Heart right ventricle (tissue), 16 donors: ENCODE results near the gene HDAC1. TPM values are rescaled to one million over a fixed set of nuclear protein-coding genes. Genes with fewer than 3 reads are reported as not detected.

Experiments used
- ATAC-seq, 8 donors: fragments of 200-7000 bp; cut with Tn5 transposase; one replicate each; pipeline ENCODE4 v1.9.1; 2020; ENCODE audit warnings: mild to moderate bottlenecking in 8 of 8, moderate library complexity in 8 of 8, moderate number of reproducible peaks in 1 of 8
- DNase-seq, 2 donors: peaks; one replicate each; pipeline ENCODE4 v3.0.0-alpha.2; 2020
- H3K27ac ChIP-seq, 10 donors: fragments of 200-600 bp; sonication (generic) in 2 of 10; one replicate each; pipeline versions ENCODE4 v1.5.0 to v1.8.0; 2020 to 2022; ENCODE audit warnings: mild to moderate bottlenecking in 3 of 10
- H3K27me3 ChIP-seq, 7 donors: fragments of 200-600 bp; one replicate each; pipeline ENCODE4 v1.8.0; 2021 to 2022; ENCODE audit warnings: mild to moderate bottlenecking in 2 of 7
- H3K36me3 ChIP-seq, 9 donors: fragments of 200-600 bp; sonication (generic) in 1 of 9; one replicate each; pipeline versions ENCODE4 v1.5.0 to v1.8.0; 2020 to 2022; ENCODE audit warnings: mild to moderate bottlenecking in 2 of 9
- H3K4me1 ChIP-seq, 9 donors: fragments of 200-600 bp; sonication (generic) in 1 of 9; one replicate each; pipeline versions ENCODE4 v1.5.0 to v1.8.0; 2020 to 2022; ENCODE audit warnings: mild to moderate bottlenecking in 4 of 9
- H3K4me3 ChIP-seq, 10 donors: fragments of 200-600 bp; sonication (generic) in 2 of 10; one replicate each; pipeline versions ENCODE4 v1.5.0 to v1.8.0; 2020 to 2022; ENCODE audit warnings: mild to moderate bottlenecking in 7 of 10, moderate library complexity in 2 of 10
- H3K9me3 ChIP-seq, 11 donors: fragments of 200-600 bp in 10 of 11; sonication (generic) in 2 of 11; one replicate each; pipeline versions ENCODE4 v1.5.0 to v1.8.0; 2013 to 2022; ENCODE audit warnings: mild to moderate bottlenecking in 2 of 11, control low read depth in 1 of 11, moderate library complexity in 1 of 11
- WGBS, 2 donors: extraction: QIAGEN DNeasy Blood & Tissue Kit; methylation state at CpG; one replicate each; pipeline ENCODE4 v1.1.7; 2013; ENCODE audit warnings: inconsistent platforms in 1 of 2; 5-methylcytosine and 5-hydroxymethylcytosine counted together
- intact Hi-C, 10 donors: fragments of 100-400 bp; cut with DNase I; formaldehyde crosslinking; loops; one replicate each; pipeline versions ENCODE4 v1.11.1 to v1.14.2; 2022
- polyA plus RNA-seq, 2 donors: library from polyadenylated mRNA; stranded (reverse); fragments of 200-250 nt; gene quantifications; one replicate each; pipeline ENCODE4 v1.2.3, GENCODE V29; 2013
- total RNA-seq, 10 donors: library from RNA; stranded (reverse); fragmentation: NEBNext Ultra II Directional in 3 of 10; extraction: Animal tissue kit (Norgen Biotek cat#: 25700) in 3 of 10; gene quantifications; one replicate each; pipeline versions ENCODE4 v1.2.1 to v1.2.4, GENCODE V29; 2021 to 2023
- TF ChIP-seq, protein P1 (sequence below), 9 donors: fragments of 200-600 bp; sonication (generic) in 2 of 9; IDR thresholded peaks; one replicate each; pipeline versions ENCODE4 v1.5.0 to v1.8.0; 2021 to 2022; ENCODE audit warnings: antibody characterized with exemption in 9 of 9, mild to moderate bottlenecking in 5 of 9, moderate library complexity in 1 of 9
- donor health status: Arrhythmogenic right ventricular cardiomyopathy.
- donor health status: ischemic (EF 13 %, LVEDD 7.1; RV severe dilation, severe dysfunction).
- donor health status: healthy with polysubstance abuse.
- donor health status: DM: no; HTN: yes; CAD: no.
- donor health status: DM: no; HTN: no; CAD: no.
- donor health status: ischemic (EF 25% LVEDD 6.9; RV normal size, moderate dysfunction).
- donor health status: ischemic (EF 25% LVEDD 5.7; RV mildly dilated, moderate dysfunction).
- donor health status: healthy.
- donor health status: DM: yes; HTN: yes; CAD: no.
- donor health status: Ischemic cardiomyopathy.
- donor health status: ischemic (EF 35%, LVEDD 5.7; RV mildly dilated, moderate dysfunction).
- donor health status: nonischemic (EF 11% LVEDD 7.7; RV severe dilation, severe dysfunction).
- donor health status: DM: yes; HTN: yes; CAD: no.
- donor health status: PGD.
- donor health status: ischemic (EF 29% LVEDD 5.4; RV normal size, mild dysfunction).
- donor health status: nonischemic (EF 23%, LVEDD 6.1; RV moderate dilation, normal function).

The HDAC1 gene
- total and polyA plus RNA-seq, 12 donors: 27.5 to 43.5 (median 33.0) TPM

DNA sequence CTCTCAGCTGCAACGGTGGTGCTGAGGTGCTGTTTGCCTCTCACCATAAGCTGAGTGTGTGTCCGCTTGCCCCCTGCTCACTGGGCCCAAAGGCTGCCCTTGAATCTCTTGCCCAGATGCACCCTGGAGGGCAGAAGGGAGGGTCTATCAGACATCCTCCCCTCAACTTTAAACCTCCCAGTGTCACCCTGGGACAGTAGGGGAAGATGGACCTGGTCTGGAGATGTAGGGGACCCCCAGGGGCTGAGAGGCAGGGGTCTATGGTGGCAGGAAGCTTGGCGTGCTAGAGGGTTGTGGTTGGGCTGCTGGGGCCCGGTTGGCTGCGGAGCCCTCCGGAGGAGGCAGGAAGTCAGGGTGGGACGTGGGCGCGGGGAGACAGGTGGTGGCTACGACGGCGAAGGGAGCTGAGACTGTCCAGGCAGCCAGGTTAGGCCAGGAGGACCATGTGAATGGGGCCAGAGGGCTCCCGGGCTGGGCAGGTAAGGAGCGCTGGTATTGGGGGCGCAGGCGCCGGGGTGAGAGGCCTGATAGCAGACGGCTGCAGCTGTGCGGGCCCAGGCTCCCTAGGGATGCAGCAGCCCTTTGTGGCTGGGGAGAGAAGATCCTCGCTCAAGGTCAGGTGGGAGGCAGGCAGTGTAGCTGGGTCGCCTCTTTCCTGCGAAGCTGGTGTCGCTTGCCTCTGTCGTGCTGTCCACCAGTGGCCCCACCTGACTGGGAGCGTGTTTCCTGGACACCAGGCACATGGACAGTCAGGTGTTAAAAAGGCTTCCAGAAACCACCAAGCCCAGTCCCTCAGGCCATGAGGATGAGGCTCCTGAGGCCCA lies 40.8 kb upstream of the HDAC1 start, which contains the start of gene LCK:
LCK (plus strand) TSS at position 373 of the 824 bp plus-strand sequence. CDS start 23,065 bp downstream, outside the sequence.
- Histone ChIP-seq H3K27me3 (no peaks in the 10 kb centered on the region), H3K9me3 (no peaks in the 10 kb centered on the region), H3K36me3 (no peaks in the 10 kb centered on the region), H3K4me3 (peak within 1 kb of the TSS in 1 of 10 donors; percentile 54), H3K27ac (peak within 1 kb of the TSS; percentile 51 to 94 (median 89)), H3K4me1 (peaks cover 8 to 74% (median 66%) of the 10 kb centered on the region in 9 donors)
- ATAC-seq: no peak
- intact Hi-C loops: no loop called here
- WGBS, 2 donors: 70 to 72% methylated on average over 25 of the region's 25 CpGs
- peak in 1 of 2 donors; percentile 20 for DNase-seq
- TF ChIP-seq, protein P1, sequence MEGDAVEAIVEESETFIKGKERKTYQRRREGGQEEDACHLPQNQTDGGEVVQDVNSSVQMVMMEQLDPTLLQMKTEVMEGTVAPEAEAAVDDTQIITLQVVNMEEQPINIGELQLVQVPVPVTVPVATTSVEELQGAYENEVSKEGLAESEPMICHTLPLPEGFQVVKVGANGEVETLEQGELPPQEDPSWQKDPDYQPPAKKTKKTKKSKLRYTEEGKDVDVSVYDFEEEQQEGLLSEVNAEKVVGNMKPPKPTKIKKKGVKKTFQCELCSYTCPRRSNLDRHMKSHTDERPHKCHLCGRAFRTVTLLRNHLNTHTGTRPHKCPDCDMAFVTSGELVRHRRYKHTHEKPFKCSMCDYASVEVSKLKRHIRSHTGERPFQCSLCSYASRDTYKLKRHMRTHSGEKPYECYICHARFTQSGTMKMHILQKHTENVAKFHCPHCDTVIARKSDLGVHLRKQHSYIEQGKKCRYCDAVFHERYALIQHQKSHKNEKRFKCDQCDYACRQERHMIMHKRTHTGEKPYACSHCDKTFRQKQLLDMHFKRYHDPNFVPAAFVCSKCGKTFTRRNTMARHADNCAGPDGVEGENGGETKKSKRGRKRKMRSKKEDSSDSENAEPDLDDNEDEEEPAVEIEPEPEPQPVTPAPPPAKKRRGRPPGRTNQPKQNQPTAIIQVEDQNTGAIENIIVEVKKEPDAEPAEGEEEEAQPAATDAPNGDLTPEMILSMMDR (IDR thresholded peaks at IDR 0.05): no peak

DNA sequence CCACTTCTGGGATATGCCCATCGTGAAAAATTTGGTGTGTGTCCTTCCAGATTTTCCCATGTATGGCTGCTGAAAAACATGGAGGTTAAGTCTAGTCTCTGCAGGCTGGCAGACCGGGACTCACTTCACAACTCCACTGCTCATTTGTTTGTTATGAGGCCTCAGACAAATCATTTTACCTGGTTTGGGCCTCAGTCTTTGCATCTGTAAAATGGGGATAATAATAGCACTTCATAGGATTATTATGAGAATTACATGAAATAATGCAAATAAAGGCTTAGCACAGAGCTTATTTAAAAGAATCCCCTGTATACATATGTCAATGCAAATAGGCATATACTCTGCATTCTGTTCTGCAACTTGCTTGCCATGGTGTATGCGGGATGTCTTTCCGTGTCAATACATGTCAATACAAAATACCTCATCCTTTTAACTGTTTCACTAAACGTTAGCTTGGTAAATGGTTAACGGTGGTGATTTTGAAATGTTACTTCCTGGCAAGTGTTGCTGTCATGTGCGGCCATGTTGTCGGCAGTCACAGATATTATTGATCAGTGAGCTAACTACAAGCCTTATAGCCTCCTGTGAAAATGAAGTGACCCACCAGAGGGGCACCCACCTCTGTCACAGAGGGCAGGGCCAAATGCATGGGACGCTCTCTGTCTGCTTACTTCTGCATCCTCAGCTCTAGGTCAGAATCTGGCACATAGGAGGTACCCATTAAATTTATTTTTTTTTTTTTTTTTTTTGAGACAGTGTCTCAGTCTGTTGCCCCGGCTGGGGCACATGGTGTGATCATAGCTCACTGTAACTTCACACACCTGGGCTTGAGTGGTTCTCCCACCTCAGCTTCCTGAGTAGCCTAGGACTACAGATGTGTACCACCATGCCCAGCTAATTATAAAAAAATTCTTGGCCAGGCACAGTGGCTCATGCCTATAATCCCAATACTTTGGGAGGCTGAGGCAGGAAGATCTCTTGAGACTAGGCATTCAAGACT lies 36.5 kb upstream of the HDAC1 start:
- ATAC-seq (no peak), DNase-seq (no peak)
- H3K36me3 ChIP-seq: no peaks in the 10 kb centered on the region
- H3K4me3 ChIP-seq: peak overlapping the region in 1 of 10 donors; percentile 54
- intact Hi-C loops: no loop called here
- H3K9me3 ChIP-seq: no peaks in the 10 kb centered on the region
- H3K27me3 ChIP-seq: peaks cover 0 to 6% (median 0%) of the 10 kb centered on the region in 7 donors
- H3K27ac ChIP-seq: peak overlapping the region in 1 of 10 donors; percentile 92
- H3K4me1 ChIP-seq: peaks cover 4 to 31% (median 26%) of the 10 kb centered on the region in 9 donors
- WGBS, 2 donors: 92 to 93% methylated on average over 10 of the region's 10 CpGs
- TF ChIP-seq, protein P1 (IDR thresholded peaks at IDR 0.05): no peak

DNA sequence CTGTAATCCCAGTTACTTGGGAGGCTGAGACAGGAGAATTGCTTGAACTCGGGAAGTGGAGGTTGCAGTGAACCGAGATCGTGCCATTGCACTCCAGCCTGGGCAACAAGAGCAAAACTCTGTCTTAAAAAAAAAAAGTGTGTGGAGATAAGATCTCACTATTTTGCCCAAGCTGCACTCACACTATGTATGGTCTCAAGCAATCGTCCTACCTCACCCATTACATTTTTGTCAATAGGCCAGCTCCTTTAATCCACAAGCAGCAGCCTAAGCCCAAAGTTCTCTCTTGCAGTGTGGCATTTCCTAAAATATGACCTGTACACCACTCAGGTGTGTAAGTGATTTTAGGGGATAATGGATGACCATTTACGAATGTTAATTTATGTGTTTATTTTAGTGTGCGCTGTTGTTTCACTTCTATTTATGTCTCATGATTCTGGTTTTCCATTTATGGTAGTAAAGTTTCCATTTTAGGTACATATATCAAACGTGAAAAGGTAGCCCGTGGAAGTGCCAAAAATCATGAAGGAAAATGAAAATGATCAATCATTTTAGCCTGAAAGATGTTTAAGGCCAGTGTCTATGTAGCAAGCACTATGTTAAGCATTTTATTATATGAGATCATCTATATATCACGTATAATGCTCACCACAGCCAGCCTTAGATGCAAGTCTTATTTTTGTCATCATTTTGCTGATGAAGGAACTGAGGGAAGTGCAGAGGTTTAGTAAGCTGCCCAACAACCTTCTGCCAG lies 35.2 kb upstream of the HDAC1 start:
- Histone ChIP-seq H3K27ac (peak overlapping the region in 1 of 10 donors; percentile 92), H3K27me3 (peaks cover 0 to 6% (median 0%) of the 10 kb centered on the region in 7 donors), H3K4me1 (peaks cover 0 to 18% (median 13%) of the 10 kb centered on the region in 9 donors), H3K36me3 (no peaks in the 10 kb centered on the region), H3K4me3 (peak overlapping the region in 1 of 10 donors; percentile 54), H3K9me3 (no peaks in the 10 kb centered on the region)
- no peak for ATAC-seq
- DNase-seq: no peak
- TF ChIP-seq, protein P1 (IDR thresholded peaks at IDR 0.05): no peak
- intact Hi-C loops: no loop called here
- 83 to 88% methylated on average over 9 of the region's 9 CpGs for WGBS, 2 donors
